LHCN-M2 (cell line): Measurements from ENCODE around the gene CLDN5. TPM values are rescaled to one million over a fixed set of nuclear protein-coding genes. Genes with fewer than 3 reads are reported as not detected.

Experiments used
- DNase-seq: peaks from one replicate; pipeline ENCODE4 v3.0.0-alpha.2; 2012; ENCODE audit warnings: low read depth
- total RNA-seq: library from RNA; depleted of rRNA; stranded (reverse); fragments of >200 nt; gene quantifications from 2 replicates; pipeline ENCODE4 v1.2.3, GENCODE V29; 2014; rRNA removed

The CLDN5 gene
- total RNA-seq, 1 experiment from 2014 or later, result 11.1 TPM

DNA sequence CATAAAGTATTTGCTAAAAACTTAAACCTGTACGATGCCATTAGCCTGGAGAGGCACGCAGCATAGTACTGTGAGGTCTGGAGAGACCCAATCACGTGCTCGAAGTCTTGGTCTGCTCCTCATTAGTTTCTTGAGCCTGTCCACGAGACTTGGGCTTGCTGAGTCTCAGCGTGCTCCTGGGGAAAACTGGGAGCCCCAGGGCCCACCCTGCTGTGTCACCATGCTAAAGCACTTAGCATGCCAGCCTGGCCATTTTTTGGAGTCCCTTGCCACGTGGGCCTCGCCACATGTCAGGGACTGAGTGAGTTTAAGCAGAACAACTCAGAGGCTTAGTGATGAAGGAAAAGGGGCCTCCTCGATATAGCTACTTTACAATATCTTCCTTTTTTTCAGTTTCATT lies 41.9 kb downstream of the CLDN5 start:
- DNase-seq, result no peak

DNA sequence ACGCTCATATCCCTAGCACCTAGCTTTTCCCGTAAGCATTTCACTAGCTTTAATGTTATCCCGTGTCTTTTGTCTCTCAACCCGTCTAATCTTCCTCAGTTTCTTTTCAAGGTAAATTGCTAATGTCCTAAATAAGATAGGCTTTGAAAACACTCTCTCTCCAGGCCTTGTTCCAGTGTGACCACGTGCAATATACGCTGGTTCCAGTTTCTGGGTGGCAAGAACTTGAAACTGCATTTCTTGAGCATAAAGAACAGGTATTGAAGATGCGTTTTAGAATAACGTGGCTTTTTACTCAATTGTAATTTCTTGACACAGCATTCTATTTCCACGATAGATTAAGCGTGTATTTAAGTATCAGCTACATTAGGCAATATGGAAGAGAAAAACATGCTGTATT lies 43.4 kb downstream of the CLDN5 start:
- no peak for DNase-seq

DNA sequence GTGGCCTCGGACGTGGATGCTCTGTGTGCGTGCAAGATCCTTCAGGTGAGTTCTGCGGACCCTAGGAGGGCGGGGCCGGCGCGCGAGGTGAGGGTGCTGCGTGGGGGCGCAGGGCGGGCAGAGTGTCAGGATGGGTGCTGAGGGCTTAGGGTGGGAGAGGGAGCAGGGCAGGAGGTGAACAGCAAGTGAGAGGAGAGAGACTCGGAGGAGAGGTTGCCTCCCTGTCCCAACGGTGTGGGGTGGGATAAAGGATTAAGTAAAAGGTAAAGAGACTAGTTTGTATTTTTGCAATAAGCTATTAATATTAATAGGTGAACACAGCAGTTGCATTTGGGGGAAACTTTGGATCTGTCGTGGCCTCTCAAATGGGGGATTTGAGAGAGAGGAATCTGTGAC lies 44.0 kb downstream of the CLDN5 start:
- no peak for DNase-seq

DNA sequence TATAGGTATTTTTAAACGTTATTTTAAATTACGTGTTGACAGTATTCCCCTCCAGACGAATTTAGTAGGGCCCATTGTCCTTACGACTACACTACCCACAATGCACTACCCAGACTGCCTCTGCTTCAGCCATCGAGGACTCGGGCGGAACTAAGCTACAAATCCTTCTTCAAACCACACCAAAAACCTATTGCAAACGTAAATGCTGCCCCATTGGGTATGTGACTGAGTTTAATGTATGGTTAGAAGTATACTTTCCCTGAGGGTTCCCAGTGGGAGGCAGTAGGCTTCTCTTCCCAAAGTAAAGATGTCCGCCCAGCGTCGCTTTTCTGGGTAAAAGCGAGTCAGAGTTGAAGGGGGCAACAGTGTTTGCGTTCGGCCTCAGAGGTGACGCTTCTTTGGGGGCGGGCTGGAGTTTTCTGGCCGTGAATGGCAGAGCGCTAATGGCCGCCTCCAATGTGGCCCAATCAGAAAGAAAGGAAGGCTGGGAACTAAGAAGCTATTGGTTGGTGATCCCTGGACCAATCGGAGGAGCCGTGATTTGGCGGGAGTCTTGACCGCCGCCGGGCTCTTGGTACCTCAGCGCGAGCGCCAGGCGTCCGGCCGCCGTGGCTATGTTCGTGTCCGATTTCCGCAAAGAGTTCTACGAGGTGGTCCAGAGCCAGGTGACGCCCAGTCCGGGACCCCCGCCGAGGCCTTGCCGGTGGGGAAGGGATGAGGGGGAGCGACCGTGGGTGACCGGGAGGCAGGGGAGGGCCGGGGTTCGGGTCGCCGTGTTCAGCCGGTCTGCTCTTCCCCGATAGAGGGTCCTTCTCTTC lies 44.6 kb downstream of the CLDN5 start, which contains the start of gene CDC45:
Gene CDC45 (plus strand): TSS at position 566 of the 818 bp plus-strand sequence. CDS start 49 bp downstream, at position 615.
- peak; percentile 98 for DNase-seq

DNA sequence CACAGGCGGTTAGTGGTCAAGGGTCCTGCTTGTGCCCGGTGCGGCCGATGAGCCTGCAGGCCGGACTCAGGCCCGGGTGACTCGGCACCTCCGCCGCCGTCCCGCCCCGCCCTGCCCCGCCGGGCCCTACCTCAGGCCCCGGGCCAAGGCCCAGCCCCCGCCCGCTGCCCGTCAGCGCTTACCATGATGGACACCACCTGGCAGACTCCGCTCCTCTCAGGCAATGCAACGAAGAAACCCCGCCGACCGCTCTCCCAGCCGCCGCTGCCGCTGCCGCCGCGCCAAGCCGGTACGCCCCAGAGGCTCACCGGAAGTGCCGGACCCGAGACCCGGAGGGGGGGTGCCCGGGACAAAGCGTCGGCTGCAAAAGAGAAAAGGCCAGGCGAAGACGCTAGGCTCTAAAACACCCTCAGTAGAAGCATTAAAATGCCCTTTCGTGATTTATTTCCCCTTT lies 45.3 kb downstream of the CLDN5 start, which contains the start of gene UFD1:
Gene UFD1 (minus strand): TSS at position 293 of the 454 bp plus-strand sequence. CDS start 108 bp downstream, at position 185.
- DNase-seq, result peak; percentile 77

DNA sequence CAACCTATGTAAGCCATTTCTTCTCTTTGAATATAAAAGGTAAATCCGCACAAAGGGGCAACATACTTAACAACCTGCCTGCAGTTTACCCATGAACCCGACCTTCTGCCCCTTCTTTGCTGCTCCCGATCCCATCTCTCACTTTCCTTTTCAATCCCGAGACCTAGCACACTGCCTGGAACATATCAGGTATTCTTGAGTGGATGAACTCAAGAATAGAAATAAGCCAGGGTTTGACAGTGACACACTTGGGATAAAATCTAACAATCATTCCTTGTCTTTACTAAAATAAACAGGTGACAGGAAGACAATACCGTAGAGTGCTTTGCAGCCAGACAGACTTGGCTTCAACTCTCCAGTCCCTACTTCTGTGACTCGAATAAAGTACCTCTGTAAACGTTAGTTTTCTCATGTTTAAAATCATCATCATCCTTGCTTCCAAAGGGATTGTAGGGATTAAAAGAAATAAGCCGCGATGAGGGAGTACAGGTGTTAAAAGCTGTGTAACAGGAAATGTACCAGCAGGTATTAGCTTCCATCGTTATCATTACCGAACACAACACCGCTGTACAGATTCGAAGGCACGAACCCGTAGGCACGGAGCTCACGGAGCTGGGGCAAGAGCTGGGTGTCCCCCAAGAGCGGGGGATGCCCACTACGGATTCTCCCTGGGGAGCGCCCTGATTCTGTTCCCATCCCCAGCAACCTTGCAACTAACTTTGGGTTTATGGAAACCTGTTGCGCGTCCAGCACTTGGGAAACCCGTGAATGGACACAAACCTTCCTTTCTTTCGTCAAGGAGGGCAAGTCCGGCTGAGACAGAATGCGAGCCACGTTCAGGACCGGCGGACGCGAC lies 45.9 kb downstream of the CLDN5 start:
- no peak for DNase-seq

DNA sequence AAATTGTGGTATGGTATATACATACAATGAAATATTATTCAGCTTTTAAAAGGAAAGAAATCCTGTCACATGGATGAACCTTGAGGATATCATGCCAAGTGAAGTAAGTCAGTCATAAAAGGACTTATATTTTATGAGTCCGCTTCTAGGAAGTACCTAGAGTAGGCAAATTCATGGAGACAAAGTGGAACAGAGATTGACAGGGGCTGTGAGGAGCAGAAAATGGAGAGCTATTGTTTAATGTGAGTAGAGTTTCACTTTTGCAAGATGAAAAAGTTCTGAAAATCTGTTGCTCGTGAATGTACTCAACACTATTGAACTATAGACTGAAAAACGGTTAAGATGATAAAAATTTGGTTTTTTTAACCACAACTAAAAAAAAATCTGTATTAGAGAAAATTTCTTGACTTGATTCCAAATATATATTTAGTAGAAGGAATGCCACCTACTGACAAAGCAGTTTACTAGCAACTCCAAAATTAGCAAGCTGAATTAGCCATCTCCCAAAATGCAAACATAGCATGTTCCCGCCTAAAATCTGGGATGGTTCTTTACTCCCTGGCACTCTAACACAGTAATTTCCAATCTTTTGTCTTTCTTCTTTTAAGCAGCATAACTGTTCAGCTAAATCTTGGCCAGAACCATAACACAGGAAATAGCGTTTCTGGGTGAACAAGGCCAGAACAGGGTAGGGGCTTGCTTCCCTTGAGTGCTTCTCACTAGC lies 46.7 kb downstream of the CLDN5 start:
- peak; percentile 27 for DNase-seq

DNA sequence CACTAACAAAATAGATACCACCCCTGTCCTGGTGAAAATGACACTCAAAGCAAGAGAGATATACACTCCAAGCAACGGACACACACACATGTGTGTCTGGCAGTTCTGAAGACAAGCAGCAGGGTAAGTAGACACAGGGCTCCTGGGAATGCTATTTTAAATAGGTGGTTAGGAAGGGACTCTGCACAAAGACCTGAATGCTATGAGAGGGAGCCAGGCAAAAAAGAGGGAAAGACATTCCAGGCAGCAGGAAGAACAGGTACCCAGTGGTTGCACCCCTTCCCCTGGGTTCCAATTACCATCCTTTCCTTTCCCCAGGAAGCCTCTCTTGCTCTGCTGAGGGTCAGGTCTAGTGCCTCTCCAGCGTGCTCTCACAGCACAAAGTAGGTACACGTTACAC lies 48.2 kb downstream of the CLDN5 start:
- DNase-seq, result no peak

DNA sequence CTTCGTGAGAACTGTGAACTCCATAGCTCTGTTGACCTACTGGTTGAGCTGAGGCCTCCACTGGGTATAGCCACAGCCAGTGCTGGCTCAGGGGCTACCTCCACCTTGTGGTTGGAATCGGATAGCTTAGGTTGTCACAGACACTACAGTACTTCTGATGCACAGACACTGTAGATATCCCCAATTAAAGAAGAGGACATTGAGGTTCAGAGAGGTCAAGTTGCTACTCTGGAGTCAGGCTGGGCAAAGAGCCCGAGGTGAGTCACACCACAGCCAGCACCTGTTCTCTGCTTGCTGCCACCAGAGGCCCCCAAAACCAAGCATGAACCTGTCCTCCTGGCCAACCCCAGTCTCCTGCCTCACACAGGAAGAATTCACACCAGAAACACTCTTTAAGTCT lies 50.6 kb downstream of the CLDN5 start:
- peak; percentile 70 for DNase-seq

Other genes starting within 250 kb of the CLDN5 start
- 14.4 and 17.7 TPM in 2 replicates for gene CLTCL1, start 232.7 kb downstream of the CLDN5 start, total RNA-seq
- gene HIRA, start 92.7 kb downstream of the CLDN5 start, total RNA-seq, result 19.1 and 27.0 TPM in 2 replicates
- 41.4 and 51.0 TPM in 2 replicates for gene MRPL40, start 91.9 kb downstream of the CLDN5 start, total RNA-seq
- gene C22orf39, start 76.7 kb downstream of the CLDN5 start, total RNA-seq, result 20.2 and 21.0 TPM in 2 replicates
- gene UFD1, start 45.2 kb downstream of the CLDN5 start, total RNA-seq, result 81.3 and 82.5 TPM in 2 replicates
- 62.3 and 67.6 TPM in 2 replicates for gene CDC45, start 44.5 kb downstream of the CLDN5 start, total RNA-seq
- gene SEPTIN5, start 190.1 kb upstream of the CLDN5 start, total RNA-seq, result 33.2 and 44.8 TPM in 2 replicates
- gene GP1BB, start 199.1 kb upstream of the CLDN5 start, total RNA-seq, result 22.1 and 30.2 TPM in 2 replicates
- 13.0 and 16.7 TPM in 2 replicates for gene TBX1, start 236.4 kb upstream of the CLDN5 start, total RNA-seq